Fibroblast of lung (primary cell): Measurements from ENCODE around the gene KCTD3.

ENCODE experiments used
- CTCF ChIP-seq, 2 donors: IDR thresholded peaks in 1 of 2; conservative IDR thresholded peaks in 1 of 2; 1 replicate in 1 of 2; 2 replicates in 1 of 2; pipeline ENCODE4 v1.5.1; 2011 to 2012; ENCODE audit warnings: low read length in 2 of 2, control low read depth in 1 of 2, inconsistent platforms in 1 of 2, low read depth in 1 of 2, mild to moderate bottlenecking in 1 of 2
- EZH2 ChIP-seq: IDR thresholded peaks from 2 replicates; pipeline ENCODE4 v1.5.1; 2012; ENCODE audit warnings: low read length, control low read depth, mild to moderate bottlenecking; ENCODE audit errors: missing control alignments

- TF ChIP-seq CTCF (conservative IDR thresholded peaks at IDR 0.05 in 1 of 2, IDR thresholded peaks at IDR 0.05 in 1 of 2; ENCODE audit: low read depth in 1 of 2, low read length in 2 of 2) (no peak), EZH2 (no peak)
Observed at GRCh38 chr1:215590779-215591491, 23.8 kb downstream of the KCTD3 start.
